HepG2 (cell line): ENCODE measurements around the gene STK39. TPM values are rescaled to one million over a fixed set of nuclear protein-coding genes. Genes with fewer than 3 reads are reported as not detected.

Source experiments
- ARNT ChIP-seq: fragments of 450-650 bp; IDR thresholded peaks from 2 replicates; pipeline ENCODE4 v1.6.1; 2017
- FOSL2 ChIP-seq: sonication (generic); formaldehyde crosslinking; IDR thresholded peaks from 2 replicates; pipeline ENCODE4 v1.4.0; 2020; ENCODE audit warnings: missing genetic modification reagents
- MAFK ChIP-seq, 2 experiments: IDR thresholded peaks in 1 of 2; conservative IDR thresholded peaks in 1 of 2; 2 replicates each; pipeline ENCODE4 v1.6.1; 2011; ENCODE audit warnings: improper control_type of control experiment in 2 of 2, low read length in 2 of 2
- NAIF1 ChIP-seq: sonication (generic); formaldehyde crosslinking; IDR thresholded peaks from 2 replicates; pipeline ENCODE4 v1.5.0; 2020; ENCODE audit warnings: mild to moderate bottlenecking, missing genetic modification reagents, borderline replicate concordance
- TCF12 ChIP-seq, 2 experiments: fragments of 450-650 bp in 1 of 2; sonication (generic) in 1 of 2; formaldehyde crosslinking in 1 of 2; IDR thresholded peaks; 2 replicates each; pipeline versions ENCODE4 v1.6.1 to v1.8.0; 2017 to 2022; ENCODE audit warnings: antibody characterized with exemption in 1 of 2, mild to moderate bottlenecking in 1 of 2, missing genetic modification reagents in 1 of 2, moderate library complexity in 1 of 2
- ZNF776 ChIP-seq: sonication (generic); formaldehyde crosslinking; IDR thresholded peaks from 2 replicates; pipeline ENCODE4 v1.4.0; 2020; ENCODE audit warnings: mild to moderate bottlenecking, missing genetic modification reagents
- ZNF850 ChIP-seq: sonication (generic); formaldehyde crosslinking; conservative IDR thresholded peaks from 2 replicates; pipeline ENCODE4 v1.9.0; 2021; ENCODE audit warnings: mild to moderate bottlenecking, missing genetic modification reagents
- polyA plus RNA-seq, 8 experiments: library from polyadenylated mRNA; depleted of rRNA in 3 of 8; stranded (reverse) in 7 of 8; unstranded in 1 of 8; fragments of >200 nt; fragmentation: Illumina TruSeq in 4 of 8; extraction: Trizol in 4 of 8; gene quantifications; 2 replicates each; pipeline versions ENCODE4 v1.2.1 to v1.2.3, GENCODE V29; 2011 to 2016; ENCODE audit warnings: low read depth in 4 of 8, missing spikeins in 1 of 8, mixed read lengths in 1 of 8; ENCODE audit not compliant: insufficient read depth in 1 of 8
- total RNA-seq, 5 experiments: library from RNA; depleted of rRNA; stranded (reverse); fragments of >200 nt; fragmentation: Illumina TruSeq; extraction: Trizol; gene quantifications; 2 replicates each; pipeline ENCODE4 v1.2.3, GENCODE V29; 2016; ENCODE audit warnings: low read depth in 1 of 5
- TF ChIP-seq, protein P1 (sequence below): sonication (generic); formaldehyde crosslinking; IDR thresholded peaks from 2 replicates; pipeline ENCODE4 v1.4.0; 2020; ENCODE audit warnings: missing genetic modification reagents, borderline replicate concordance
- TF ChIP-seq, protein P2 (sequence below): sonication (generic); formaldehyde crosslinking; IDR thresholded peaks from 2 replicates; pipeline ENCODE4 v1.8.0; 2022; ENCODE audit warnings: missing genetic modification reagents, low read depth, mild to moderate bottlenecking, borderline replicate concordance
- TF ChIP-seq, protein P3 (sequence below): sonication (generic); formaldehyde crosslinking; IDR thresholded peaks from 2 replicates; pipeline ENCODE4 v1.4.0; 2020; ENCODE audit warnings: missing genetic modification reagents

The STK39 gene
- total and polyA plus RNA-seq, 2 of the 13 experiments (the other 11 are each of a cell fraction or from before 2014, with no cell fraction given), result 27.3 to 38.4 TPM

DNA sequence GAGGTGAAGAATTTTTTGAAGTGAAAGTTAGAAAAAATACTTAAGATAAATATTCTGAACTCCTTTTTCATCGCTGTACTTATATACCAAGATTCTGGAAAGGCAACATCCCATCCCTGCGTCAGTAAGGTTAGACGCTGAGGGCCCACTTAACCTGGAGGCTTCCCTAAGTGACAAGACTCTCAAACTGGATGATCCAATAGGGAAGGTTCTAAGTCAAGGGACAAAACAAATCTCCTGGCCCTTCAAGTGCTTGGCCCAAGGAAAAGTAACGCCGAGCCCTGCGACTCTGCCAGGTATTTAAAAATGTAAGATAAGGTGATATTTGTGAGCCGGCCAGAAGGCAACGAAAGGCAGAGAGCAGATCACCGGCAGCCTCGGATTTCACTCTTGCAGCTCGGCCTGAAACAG, 1.3 kb downstream of the STK39 start (continued):
- TF ChIP-seq, protein P1, sequence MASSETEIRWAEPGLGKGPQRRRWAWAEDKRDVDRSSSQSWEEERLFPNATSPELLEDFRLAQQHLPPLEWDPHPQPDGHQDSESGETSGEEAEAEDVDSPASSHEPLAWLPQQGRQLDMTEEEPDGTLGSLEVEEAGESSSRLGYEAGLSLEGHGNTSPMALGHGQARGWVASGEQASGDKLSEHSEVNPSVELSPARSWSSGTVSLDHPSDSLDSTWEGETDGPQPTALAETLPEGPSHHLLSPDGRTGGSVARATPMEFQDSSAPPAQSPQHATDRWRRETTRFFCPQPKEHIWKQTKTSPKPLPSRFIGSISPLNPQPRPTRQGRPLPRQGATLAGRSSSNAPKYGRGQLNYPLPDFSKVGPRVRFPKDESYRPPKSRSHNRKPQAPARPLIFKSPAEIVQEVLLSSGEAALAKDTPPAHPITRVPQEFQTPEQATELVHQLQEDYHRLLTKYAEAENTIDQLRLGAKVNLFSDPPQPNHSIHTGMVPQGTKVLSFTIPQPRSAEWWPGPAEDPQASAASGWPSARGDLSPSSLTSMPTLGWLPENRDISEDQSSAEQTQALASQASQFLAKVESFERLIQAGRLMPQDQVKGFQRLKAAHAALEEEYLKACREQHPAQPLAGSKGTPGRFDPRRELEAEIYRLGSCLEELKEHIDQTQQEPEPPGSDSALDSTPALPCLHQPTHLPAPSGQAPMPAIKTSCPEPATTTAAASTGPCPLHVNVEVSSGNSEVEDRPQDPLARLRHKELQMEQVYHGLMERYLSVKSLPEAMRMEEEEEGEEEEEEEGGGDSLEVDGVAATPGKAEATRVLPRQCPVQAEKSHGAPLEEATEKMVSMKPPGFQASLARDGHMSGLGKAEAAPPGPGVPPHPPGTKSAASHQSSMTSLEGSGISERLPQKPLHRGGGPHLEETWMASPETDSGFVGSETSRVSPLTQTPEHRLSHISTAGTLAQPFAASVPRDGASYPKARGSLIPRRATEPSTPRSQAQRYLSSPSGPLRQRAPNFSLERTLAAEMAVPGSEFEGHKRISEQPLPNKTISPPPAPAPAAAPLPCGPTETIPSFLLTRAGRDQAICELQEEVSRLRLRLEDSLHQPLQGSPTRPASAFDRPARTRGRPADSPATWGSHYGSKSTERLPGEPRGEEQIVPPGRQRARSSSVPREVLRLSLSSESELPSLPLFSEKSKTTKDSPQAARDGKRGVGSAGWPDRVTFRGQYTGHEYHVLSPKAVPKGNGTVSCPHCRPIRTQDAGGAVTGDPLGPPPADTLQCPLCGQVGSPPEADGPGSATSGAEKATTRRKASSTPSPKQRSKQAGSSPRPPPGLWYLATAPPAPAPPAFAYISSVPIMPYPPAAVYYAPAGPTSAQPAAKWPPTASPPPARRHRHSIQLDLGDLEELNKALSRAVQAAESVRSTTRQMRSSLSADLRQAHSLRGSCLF (CRISPR knock-in tag), result no peak
- TF ChIP-seq, protein P2, sequence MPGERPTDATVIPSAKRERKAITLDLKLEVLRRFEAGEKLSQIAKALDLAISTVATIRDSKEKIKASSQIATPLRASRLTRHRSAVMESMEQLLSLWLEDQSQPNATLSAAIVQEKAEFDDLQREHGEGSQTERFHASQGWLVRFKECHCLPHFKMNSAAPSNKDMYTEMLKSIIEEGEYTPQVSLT (CRISPR knock-in tag), result 0 out of 2 replicates have a peak, but pooled peaks have one; percentile 65
- TF ChIP-seq ZNF776 (CRISPR knock-in tag) (0 out of 2 replicates have a peak, but pooled peaks have one; percentile 40), NAIF1 (CRISPR knock-in tag) (0 out of 2 replicates have a peak, but pooled peaks have one; percentile 55), MAFK (conservative IDR thresholded peaks at IDR 0.05 in 1 of 2, IDR thresholded peaks at IDR 0.05 in 1 of 2; ENCODE audit: low read length in 2 of 2) (no peak), TCF12 (IDR thresholded peaks at IDR 0.05) (no peak), TCF12 (CRISPR knock-in tag; IDR thresholded peaks at IDR 0.05) (0 out of 2 replicates have a peak, but pooled peaks have one; percentile 7), ZNF850 (CRISPR knock-in tag) (0 out of 2 replicates have a peak, but pooled peaks have one; percentile 65), FOSL2 (0 out of 2 replicates have a peak, but pooled peaks have one; percentile 35), ARNT (no peak)
- TF ChIP-seq, protein P3, sequence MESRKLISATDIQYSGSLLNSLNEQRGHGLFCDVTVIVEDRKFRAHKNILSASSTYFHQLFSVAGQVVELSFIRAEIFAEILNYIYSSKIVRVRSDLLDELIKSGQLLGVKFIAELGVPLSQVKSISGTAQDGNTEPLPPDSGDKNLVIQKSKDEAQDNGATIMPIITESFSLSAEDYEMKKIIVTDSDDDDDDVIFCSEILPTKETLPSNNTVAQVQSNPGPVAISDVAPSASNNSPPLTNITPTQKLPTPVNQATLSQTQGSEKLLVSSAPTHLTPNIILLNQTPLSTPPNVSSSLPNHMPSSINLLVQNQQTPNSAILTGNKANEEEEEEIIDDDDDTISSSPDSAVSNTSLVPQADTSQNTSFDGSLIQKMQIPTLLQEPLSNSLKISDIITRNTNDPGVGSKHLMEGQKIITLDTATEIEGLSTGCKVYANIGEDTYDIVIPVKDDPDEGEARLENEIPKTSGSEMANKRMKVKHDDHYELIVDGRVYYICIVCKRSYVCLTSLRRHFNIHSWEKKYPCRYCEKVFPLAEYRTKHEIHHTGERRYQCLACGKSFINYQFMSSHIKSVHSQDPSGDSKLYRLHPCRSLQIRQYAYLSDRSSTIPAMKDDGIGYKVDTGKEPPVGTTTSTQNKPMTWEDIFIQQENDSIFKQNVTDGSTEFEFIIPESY (CRISPR knock-in tag), result 0 out of 2 replicates have a peak, but pooled peaks have one; percentile 28
- TF ChIP-seq, all 625 proteins: peak for 11
